NCI-H1048 (cell line): Measurements from ENCODE around the gene AICDA.
"Not testable (repeated sequence)": the region's sequence is repeated elsewhere in the genome, so short reads cannot be mapped to it uniquely, and the experiment has no call there.

Experiments
- DNase-seq: peaks from one replicate; lab custom pipeline; 2025; lab: John Stamatoyannopoulos, UW

AICDA gene

DNA sequence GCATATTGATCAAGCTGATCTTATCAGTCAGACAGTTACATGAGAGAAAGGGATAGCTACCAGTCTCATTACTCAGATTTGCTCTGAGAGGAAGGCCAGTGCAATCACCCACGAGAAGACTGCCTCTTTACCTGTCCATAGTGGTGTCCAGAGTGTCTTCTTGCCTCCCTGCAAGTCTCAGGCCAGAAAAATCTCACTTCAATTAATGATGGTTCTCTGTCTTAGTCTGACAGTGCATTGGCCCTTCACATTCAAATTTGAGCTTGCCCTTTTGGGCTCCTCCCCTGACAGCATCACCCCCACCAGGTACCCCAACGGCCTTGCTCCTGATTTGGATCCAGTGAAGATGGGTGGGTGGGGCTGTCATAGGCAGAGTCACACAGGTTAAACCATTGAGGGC is at the start of gene AICDA:
Gene AICDA (minus strand): TSS at position 231 of the 400 bp plus-strand sequence. CDS start 92 bp downstream, at position 139.
- no peak for DNase-seq

GRCh38 chr12:8661751-8662150 is 49.1 kb upstream of the AICDA start:
- no peak for DNase-seq

GRCh38 chr12:8661016-8661415 is 48.4 kb upstream of the AICDA start:
- no peak for DNase-seq

DNA sequence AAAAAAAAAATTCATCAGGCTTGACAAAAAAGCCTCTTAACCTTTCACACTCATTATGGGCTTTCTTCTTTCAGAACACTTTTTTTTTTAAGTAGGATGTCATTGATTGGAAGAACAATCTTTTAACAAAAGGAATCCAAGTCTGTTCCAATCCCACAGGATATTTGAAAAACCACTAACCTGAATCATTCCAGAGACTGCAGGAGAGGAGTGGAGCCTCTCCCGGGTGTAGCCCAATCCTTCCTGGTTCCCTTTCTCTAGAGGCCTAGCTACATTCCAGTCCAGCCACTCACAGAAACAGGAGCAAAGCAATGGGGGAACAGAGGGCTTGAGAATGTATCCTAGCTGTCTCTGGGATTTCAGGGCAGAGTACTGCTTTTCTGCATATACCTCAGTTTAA is 45.7 kb upstream of the AICDA start:
- DNase-seq = no peak

DNA sequence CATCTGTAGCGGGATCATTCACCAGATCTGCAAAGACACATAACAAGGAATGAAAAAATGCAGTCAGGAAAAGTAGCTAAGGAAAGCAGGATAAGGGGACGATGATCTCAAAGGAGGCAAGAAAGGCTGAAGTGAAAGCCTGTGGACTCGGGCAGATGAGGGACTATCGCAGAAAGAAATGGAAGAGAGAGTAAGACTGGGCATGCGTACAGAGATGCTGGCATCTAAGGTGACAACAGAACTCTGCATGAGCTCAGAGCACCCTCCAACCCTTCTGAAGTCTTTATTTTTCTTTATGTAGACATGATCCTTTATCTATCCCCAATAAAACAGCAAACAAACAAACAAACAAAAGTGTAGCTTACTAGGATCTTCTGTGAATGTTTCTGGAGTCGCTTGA is 42.8 kb upstream of the AICDA start:
- no peak for DNase-seq

GRCh38 chr12:8648576-8649205 is 36.0 kb upstream of the AICDA start:
- no peak for DNase-seq

- DNase-seq = no peak
Observed at GRCh38 chr12:8647968-8648367, 35.3 kb upstream of the AICDA start.

DNA sequence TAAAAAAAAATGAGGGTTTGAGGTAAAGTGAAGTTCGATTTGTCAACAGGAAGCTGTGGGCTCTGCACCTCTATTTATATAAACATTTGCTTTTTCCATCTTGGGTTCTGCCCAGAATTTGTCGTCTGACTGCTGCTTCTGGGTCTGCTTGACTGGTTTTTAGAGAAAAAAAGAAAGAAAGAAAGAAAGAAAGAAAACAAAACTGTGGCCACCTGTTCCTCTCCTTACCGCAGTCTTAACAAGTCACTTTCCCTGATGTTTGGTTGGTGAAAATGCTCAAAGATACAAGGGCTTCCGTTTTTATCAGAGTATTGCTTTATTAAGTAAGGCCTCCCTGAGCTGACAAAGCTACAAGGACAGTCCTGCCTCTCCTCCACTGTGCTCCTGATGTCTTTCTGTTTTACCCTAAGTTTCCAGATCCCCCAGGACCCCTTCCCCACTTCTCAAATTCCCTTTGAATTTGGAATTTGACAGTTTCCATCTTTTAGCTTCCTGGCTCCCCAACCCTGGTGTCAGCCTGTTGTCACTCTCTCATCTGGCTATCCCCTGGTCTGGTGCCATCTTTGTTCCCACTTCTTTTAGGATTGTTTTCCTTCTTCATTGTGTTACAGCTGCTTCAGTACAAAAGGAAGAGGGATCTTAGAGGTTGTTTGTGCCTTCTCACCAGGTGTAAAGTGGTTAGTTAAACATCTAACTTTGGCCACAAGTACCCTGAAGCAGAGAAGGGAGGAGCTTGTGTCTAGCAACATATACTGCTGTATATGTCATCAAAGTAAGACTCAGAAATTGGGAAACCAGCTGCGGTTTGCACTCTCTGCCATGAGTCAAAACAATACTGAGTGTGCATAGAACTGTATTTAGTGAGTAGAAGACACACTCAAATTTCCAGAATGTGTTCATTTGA is 31.9 kb upstream of the AICDA start:
- DNase-seq = no peak

DNA sequence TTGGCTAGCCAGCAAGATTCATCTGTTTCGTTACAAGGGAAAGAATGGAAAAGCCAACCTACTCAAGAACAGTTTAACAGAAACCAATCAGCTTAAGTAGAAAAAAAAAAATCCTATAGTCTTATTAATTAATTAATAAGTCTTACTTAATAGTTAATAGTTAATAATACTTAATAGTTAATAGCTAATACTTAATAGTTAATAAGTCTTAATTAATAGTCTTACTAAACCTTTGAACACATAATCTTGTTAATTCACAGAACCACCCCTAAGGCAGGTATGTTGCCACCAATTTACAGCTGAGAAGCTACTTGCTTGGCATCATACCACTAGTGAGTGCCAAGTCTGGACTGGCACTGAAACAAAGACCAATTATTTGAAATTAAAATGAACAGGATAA is 30.1 kb upstream of the AICDA start:
- no peak for DNase-seq

DNA sequence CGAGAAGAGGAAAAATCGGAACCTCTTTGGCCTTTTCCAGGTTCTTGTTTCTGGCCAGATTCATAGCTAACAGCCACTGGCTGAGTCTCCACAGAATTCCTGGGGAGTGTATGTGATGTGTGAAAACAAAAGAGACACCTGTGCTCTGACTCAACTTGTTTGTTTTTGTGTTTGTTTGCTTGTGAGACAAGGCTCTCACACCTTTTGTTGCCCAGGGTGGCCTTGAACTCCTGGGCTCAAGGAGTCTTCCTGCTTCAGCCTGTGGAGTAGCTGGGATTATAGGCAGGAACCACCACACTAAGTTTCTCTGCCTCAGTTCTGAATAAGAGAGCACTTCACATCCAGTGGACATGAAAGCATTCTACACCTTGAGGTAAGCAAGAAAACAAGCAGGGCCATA is 27.3 kb upstream of the AICDA start:
- DNase-seq = no peak

DNA sequence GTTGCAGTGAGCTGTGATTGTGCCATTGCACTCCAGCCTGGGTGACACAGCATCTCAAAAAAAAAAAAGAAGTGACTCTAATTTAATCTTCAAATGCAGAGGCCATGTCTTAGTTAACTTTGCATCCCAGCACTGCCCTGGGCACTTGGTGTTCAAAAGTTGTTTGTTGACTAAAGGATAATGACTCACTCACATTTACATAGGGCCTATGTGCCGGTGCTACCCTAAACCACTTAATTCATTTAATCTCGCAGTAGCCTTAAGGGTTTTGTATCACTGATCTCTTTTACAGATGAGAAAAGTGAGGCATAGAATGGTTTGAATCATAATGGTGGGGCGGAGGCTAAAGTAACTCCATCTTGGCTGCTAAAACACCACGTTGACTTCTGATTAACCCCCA is 26.3 kb upstream of the AICDA start:
- no peak for DNase-seq

DNA sequence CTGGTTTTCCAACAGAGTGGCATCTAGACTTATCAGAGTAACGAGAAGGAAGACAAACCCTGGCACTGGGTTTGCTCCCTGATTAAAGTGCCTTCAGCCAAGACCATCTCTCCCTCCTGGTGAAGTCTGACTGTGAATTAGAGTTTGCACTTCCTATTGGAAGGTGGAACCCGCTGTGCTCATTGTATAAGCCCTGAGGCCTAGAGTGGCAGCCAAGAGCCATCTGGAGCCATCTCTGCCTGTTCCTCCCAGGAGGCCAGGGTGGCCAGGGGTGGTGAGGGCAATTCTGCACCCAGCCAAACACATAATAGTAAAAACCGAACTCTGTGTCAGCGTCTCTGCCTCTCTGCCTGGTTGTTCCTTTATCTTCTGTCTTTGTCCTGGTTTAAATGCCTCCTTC is 25.0 kb upstream of the AICDA start:
- no peak for DNase-seq

- DNase-seq = no peak
Observed at GRCh38 chr12:8637244-8637643, 24.6 kb upstream of the AICDA start.

GRCh38 chr12:8636581-8636980 is 23.9 kb upstream of the AICDA start:
- DNase-seq = no peak

GRCh38 chr12:8636007-8636346 is 23.3 kb upstream of the AICDA start:
- DNase-seq = not testable (repeated sequence)

DNA sequence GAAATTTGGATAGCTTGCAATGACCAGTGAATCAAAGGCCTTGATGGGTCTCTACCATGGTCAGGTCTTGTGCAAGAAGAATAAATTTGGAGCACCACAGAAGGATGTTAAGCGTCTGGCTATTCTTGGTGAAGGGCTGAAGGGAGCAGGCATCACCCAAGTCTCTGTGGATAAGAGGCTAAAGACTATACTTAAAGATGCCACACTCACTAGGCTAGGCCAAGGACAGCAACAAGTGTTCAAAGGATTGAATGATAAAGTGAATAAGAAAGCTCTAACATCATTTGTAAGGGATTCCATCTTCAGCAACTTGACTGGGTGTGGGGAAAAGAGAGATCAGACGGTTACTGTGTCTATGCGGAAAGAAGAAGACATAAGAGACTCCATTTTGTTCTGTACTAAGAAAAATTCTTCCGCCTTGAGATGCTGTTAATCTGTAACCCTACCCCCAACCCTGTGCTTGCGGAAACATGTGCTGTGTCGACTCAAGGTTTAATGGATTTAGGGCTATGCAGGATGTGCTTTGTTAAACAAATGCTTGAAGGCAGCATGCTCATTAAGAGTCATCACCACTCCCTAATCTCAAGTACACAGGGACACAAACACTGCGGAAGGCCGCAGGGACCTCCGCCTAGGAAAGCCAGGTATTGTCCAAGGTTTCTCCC is 22.8 kb upstream of the AICDA start:
- not testable (repeated sequence) for DNase-seq

GRCh38 chr12:8630131-8630530 is 17.5 kb upstream of the AICDA start:
- no peak for DNase-seq

GRCh38 chr12:8629486-8630033 is 16.9 kb upstream of the AICDA start:
- DNase-seq = no peak

DNA sequence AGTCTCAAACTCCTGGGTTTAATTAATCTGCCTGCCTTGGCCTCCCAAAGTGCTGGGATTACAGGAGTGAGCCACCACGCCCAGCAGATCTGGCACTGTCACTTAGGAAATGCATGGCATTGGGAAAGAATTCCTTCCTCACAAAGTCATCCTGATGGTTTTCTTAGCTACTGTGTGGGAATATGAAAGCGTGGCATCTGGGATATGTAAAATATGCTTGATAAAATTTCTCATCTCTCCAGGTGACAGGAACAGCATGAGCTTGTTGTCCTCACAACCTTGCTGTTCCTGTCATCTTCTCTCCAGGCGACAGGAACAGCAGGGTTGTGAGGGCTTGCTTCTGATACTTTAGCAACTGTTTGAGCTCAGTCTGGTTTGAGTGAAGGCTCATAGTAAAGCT is 16.1 kb upstream of the AICDA start:
- no peak for DNase-seq

GRCh38 chr12:8624750-8625149 is 12.1 kb upstream of the AICDA start:
- DNase-seq = not testable (repeated sequence)

DNA sequence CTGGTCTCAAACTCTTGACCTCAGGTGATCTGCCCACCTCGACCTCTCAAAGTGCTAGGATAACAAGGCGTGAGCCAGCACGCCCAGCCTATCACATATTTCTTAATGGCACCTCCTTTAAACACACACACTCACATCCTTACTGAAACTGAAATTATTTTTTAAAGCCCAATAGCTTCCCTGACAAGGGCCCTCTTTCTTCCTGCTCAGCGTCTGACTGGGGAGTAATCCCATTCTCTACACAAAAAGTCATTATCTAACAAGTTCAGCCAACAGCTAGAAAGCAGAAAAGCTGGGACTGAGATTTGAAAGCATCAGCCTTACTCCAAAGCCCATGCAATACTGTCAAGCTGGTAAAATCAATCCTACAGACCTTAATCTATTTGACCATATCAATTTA is 10.0 kb upstream of the AICDA start:
- DNase-seq = no peak

DNA sequence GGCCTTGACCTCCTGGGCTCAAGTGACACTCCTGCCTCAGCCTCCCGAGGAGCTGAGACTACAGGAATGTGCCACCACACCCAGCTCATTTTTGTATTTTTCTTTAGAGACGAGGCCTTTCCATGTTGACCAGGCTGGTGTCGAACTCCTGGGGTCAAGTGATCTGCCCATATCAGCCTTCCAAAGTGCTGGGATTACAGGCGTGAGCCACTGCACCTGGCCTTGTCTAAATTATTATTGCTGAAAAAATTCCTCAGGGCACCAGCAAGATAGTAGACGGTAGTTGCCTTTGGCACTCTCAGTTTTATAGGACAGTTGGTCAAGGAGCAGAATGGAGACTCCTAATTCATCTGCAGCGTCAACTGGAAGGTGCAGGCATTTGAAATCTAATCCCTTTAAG is 2.5 kb upstream of the AICDA start:
- no peak for DNase-seq

GRCh38 chr12:8613881-8614280 is 1.2 kb upstream of the AICDA start:
- not testable (repeated sequence) for DNase-seq
